Mucosa of rectum (tissue), 2 donors: ENCODE measurements around the gene BRAP.
"Not testable (repeated sequence)": the region's sequence is repeated elsewhere in the genome, so short reads cannot be mapped to it uniquely, and the experiment has no call there.

ENCODE experiments used
- H3K27ac ChIP-seq, 2 donors: one replicate each; pipeline ENCODE4 v1.7.0; 2013; ENCODE audit warnings: inconsistent platforms in 2 of 2, low read depth in 2 of 2, low read length in 2 of 2
- H3K27me3 ChIP-seq, 2 donors: one replicate each; pipeline ENCODE4 v1.7.0; 2013; ENCODE audit warnings: low read length in 2 of 2; ENCODE audit not compliant: control insufficient read depth in 2 of 2, insufficient read depth in 2 of 2
- H3K36me3 ChIP-seq, 2 donors: one replicate each; pipeline ENCODE4 v1.7.0; 2013; ENCODE audit warnings: low read length in 2 of 2; ENCODE audit not compliant: control insufficient read depth in 2 of 2, insufficient read depth in 2 of 2
- H3K4me1 ChIP-seq, 2 donors: one replicate each; pipeline ENCODE4 v1.7.0; 2013; ENCODE audit warnings: low read length in 2 of 2, mild to moderate bottlenecking in 1 of 2; ENCODE audit not compliant: control insufficient read depth in 2 of 2, insufficient read depth in 2 of 2
- H3K4me3 ChIP-seq, 2 donors: one replicate each; pipeline ENCODE4 v1.7.0; 2013; ENCODE audit warnings: low read length in 2 of 2
- H3K9ac ChIP-seq, 2 donors: one replicate each; pipeline ENCODE4 v1.7.0; 2013; ENCODE audit warnings: low read length in 2 of 2, low read depth in 1 of 2, mild to moderate bottlenecking in 1 of 2
- H3K9me3 ChIP-seq, 2 donors: one replicate each; pipeline ENCODE4 v1.7.0; 2013; ENCODE audit warnings: low read length in 2 of 2; ENCODE audit not compliant: control insufficient read depth in 2 of 2
- donor health status: healthy.
- donor health status: Normal muscosa, but diverticular disease.

Gene BRAP, protein sequence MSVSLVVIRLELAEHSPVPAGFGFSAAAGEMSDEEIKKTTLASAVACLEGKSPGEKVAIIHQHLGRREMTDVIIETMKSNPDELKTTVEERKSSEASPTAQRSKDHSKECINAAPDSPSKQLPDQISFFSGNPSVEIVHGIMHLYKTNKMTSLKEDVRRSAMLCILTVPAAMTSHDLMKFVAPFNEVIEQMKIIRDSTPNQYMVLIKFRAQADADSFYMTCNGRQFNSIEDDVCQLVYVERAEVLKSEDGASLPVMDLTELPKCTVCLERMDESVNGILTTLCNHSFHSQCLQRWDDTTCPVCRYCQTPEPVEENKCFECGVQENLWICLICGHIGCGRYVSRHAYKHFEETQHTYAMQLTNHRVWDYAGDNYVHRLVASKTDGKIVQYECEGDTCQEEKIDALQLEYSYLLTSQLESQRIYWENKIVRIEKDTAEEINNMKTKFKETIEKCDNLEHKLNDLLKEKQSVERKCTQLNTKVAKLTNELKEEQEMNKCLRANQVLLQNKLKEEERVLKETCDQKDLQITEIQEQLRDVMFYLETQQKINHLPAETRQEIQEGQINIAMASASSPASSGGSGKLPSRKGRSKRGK

DNA sequence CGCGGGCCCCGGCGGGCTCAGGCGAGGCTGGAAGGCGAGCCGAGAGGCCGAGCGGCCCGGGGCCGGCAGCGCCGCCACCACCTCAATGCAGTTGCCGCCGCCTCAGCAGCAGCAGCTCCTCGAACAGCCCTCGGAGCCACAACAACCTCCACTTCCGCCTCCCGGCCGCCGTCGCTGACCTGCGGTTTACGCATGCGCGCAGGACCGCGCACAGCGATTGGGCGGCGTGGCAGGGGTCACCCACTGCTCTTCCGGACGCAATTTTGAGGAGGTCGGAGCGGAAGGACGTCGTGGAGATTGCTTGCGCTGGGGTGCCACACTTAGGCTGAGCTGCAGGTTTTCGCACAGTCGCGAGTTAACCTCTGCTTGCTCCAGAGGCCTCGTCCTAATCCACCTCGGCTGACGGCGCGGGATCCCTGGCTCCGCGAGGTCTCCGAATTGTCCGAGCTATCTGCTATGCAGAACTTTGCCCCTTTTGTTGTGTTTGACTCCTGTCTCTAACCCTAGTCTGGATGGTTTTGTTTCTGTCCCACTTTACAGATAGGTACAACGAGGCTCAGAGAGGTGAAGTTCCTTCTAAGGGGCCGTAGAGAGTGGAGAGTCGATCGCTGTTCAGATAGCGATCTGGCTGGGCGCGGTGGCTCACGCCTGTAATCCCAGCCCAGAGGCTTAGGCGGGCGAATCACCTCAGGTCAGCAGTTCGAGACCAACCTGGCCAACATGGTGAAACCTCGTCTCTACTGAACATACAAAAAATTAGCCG, at the start of gene BRAP, which contains the start of gene ACAD10:
TSS of gene BRAP (minus strand) at position 146 of the 763 bp plus-strand sequence. CDS start 164 bp downstream, outside the sequence.
TSS of gene ACAD10 (plus strand) at position 243 of the 763 bp plus-strand sequence. CDS start 6,657 bp downstream, outside the sequence.
- no peaks in the 10 kb centered on the region for H3K9me3 ChIP-seq

DNA sequence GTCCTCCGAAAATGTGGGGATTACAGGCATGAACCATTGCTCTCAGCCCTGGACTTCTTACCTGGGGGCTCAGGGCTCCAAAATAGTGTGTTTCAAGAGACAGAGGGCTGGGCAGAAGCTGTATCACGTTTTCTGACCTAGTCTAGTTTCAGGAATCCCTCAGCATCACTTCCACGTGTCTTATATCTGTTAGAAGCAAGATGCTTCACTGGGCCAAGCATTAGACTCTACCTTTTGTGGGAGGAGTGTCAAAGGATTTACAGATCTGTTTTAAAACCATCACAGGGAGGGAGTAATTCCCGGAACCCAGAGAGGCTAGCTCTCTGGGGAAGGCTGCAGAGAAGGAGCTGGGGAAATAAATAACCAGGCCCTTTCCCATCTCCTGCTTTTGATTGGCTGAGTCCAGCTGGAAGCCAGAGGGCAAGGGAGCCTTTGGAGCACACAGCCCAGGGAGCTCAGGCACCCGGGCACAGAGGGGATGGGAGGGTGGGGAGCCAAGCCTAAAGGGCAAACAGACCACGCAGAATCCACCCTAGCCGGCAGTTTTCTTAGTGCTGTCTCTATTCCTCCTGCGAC, 47.7 kb upstream of the BRAP start:
- H3K27ac ChIP-seq, result no peak overlapping the region
- no peaks in the 10 kb centered on the region for H3K9me3 ChIP-seq
- peaks cover 32 to 43% of the 10 kb centered on the region in 2 donors for H3K36me3 ChIP-seq
- H3K4me1 ChIP-seq, result no peaks in the 10 kb centered on the region
- no peak overlapping the region for H3K9ac ChIP-seq
- H3K4me3 ChIP-seq, result no peak overlapping the region
- H3K27me3 ChIP-seq, result no peaks in the 10 kb centered on the region

More for the DNA sequence above, at the start of gene BRAP, which contains the start of gene ACAD10:
- H3K4me1 ChIP-seq, result peaks cover 14 to 18% of the 10 kb centered on the region in 2 donors
- no peaks in the 10 kb centered on the region for H3K27me3 ChIP-seq
- peaks cover 19 to 21% of the 10 kb centered on the region in 2 donors for H3K36me3 ChIP-seq
- H3K9ac ChIP-seq, result peak within 1 kb of the TSS; percentile 86 to 92
- peak within 1 kb of the TSS; percentile 100 for H3K4me3 ChIP-seq
- H3K27ac ChIP-seq, result peak within 1 kb of the TSS; percentile 94 to 97

DNA sequence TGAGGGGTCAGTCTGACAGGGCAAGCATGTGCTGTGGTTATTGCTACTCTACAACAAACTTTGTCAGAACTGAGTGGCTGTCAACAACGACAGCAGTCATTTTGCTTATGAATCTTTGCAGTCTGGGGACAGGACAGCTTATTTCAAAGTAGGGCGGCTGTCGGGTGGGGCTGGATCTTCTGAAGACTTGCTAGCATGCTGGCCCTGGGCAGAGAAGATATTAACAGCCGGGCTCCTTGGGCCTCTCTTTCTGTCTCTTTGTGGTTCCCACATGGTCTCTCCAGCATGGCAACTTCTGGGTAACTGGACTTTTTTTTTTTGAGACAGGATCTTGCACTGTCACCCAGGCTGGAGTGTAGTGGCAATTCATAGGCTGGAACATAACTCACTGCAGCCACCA, 47.0 kb upstream of the BRAP start:
- H3K4me1 ChIP-seq, result no peaks in the 10 kb centered on the region
- no peaks in the 10 kb centered on the region for H3K9me3 ChIP-seq
- no peak overlapping the region for H3K9ac ChIP-seq
- no peak overlapping the region for H3K4me3 ChIP-seq
- H3K27ac ChIP-seq, result no peak overlapping the region
- peaks cover 35 to 45% of the 10 kb centered on the region in 2 donors for H3K36me3 ChIP-seq
- H3K27me3 ChIP-seq, result no peaks in the 10 kb centered on the region

DNA sequence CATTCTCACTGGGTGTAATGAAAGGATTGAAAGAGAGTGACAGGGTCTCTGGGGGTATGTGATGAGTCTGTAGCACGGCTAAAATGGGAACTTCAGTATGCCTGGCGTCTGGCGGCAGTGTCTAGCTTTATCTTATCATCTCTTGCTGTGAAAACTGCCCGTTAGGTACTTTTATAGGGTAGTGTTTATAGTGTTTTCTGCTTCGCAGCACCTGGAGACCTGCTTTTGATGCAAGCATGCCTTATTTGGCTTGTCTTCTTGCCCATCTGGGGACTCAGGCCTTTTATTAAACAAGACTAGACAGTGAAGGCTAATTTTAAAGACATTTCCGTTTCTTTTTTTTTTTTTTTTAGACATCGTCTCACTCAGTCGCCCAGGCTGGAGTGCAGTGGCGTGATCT, 44.7 kb upstream of the BRAP start:
- H3K27me3 ChIP-seq, result no peaks in the 10 kb centered on the region
- H3K27ac ChIP-seq, result no peak overlapping the region
- H3K9me3 ChIP-seq, result no peaks in the 10 kb centered on the region
- no peak overlapping the region for H3K4me3 ChIP-seq
- H3K36me3 ChIP-seq, result peaks cover 29 to 42% of the 10 kb centered on the region in 2 donors
- H3K4me1 ChIP-seq, result no peaks in the 10 kb centered on the region
- no peak overlapping the region for H3K9ac ChIP-seq

- H3K27ac ChIP-seq, result no peak overlapping the region
- peaks cover 25 to 40% of the 10 kb centered on the region in 2 donors for H3K36me3 ChIP-seq
- no peaks in the 10 kb centered on the region for H3K4me1 ChIP-seq
- H3K4me3 ChIP-seq, result no peak overlapping the region
- H3K9me3 ChIP-seq, result no peaks in the 10 kb centered on the region
- H3K9ac ChIP-seq, result no peak overlapping the region
- H3K27me3 ChIP-seq, result no peaks in the 10 kb centered on the region
Measured at GRCh38 chr12:111728795-111729194, 43.0 kb upstream of the BRAP start.

DNA sequence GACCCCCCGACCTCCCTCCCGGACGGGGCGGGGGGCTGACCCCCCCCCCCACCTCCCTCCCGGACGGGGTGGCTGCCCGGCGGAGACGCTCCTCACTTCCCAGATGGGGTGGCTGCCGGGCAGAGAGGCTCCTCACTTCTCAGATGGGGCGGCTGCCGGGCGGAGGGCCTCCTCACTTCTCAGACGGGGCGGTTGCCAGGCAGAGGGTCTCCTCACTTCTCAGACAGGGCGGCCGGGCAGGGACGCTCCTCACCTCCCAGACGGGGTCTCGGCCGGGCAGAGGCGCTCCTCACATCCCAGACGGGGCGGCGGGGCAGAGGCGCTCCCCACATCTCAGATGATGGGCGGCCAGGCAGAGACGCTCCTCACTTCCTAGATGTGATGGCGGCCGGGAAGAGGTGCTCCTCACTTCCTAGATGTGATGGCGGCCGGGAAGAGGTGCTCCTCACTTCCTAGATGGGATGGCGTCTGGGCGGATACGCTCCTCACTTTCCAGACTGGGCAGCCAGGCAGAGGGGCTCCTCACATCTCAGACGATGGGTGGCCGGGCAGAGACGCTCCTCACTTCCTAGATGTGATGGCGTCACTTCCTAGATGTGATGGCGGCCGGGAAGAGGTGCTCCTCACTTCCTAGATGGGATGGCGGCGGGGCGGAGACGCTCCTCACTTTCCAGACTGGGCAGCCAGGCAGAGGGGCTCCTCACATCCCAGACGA, 38.0 kb upstream of the BRAP start:
- not testable (repeated sequence) for H3K9ac ChIP-seq, H3K4me3 ChIP-seq, H3K27me3 ChIP-seq, H3K27ac ChIP-seq, H3K4me1 ChIP-seq, H3K9me3 ChIP-seq
- peaks cover 11 to 20% of the 10 kb centered on the region in 2 donors for H3K36me3 ChIP-seq

DNA sequence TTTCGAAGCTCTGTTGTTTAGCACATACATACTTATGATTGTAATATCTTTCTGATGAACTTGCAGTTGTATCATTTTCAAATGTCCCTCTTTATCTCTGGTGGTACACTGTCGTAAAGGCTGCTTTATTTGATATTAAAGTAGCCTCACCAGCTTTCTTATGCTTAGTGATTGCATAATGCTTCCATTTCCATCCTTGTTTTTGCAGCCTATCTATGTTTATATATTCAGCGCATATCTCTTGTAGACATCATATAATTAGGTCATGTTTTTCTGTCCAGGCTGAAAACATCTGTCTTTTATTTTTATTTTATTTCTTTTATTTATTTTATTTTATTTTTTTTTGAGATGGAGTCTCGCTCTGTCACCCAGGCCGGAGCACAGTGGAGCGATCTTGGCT, 34.7 kb upstream of the BRAP start:
- Histone ChIP-seq H3K4me1 (no peaks in the 10 kb centered on the region), H3K36me3 (peaks cover 14 to 25% of the 10 kb centered on the region in 2 donors), H3K4me3 (no peak overlapping the region), H3K27me3 (no peaks in the 10 kb centered on the region), H3K27ac (no peak overlapping the region), H3K9ac (no peak overlapping the region), H3K9me3 (no peaks in the 10 kb centered on the region)

- H3K9me3 ChIP-seq, H3K4me3 ChIP-seq: not testable (repeated sequence)
- peaks cover 17 to 27% of the 10 kb centered on the region in 2 donors for H3K36me3 ChIP-seq
Measured at GRCh38 chr12:111719316-111719715, 33.6 kb upstream of the BRAP start.

DNA sequence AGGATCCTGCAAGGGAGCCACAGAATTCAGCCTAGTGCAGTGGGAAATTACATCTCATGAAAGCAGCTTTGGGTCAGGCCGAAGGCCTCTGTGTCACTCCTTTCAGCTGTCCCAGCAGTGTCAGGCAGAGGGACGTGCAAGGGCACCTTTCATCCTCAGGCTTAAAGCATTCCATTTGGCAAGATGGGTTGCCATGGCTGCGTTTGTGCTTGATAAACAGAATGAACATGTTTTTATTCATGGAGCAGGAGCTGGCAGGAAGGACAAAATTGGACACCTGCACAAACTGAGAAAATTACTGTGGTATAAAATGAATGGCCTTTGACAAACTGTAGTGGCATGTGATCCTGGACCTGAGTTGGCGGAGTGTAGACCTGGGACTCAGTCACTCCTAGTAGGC, 29.5 kb upstream of the BRAP start:
- H3K36me3 ChIP-seq, result peaks cover 33 to 40% of the 10 kb centered on the region in 2 donors
- no peak overlapping the region for H3K9ac ChIP-seq
- no peak overlapping the region for H3K27ac ChIP-seq

More at GRCh38 chr12:111719316-111719715, 33.6 kb upstream of the BRAP start:
- H3K4me1 ChIP-seq, H3K27me3 ChIP-seq, H3K27ac ChIP-seq, H3K9ac ChIP-seq: not testable (repeated sequence)

More for the DNA sequence above, 29.5 kb upstream of the BRAP start:
- H3K4me1 ChIP-seq, result no peaks in the 10 kb centered on the region
- H3K27me3 ChIP-seq, result no peaks in the 10 kb centered on the region
- no peak overlapping the region for H3K4me3 ChIP-seq
- no peaks in the 10 kb centered on the region for H3K9me3 ChIP-seq
